Spleen (tissue), 7 donors: ENCODE measurements around the gene GPR18.

Experiments
- CTCF ChIP-seq, 11 experiments: fragments of 200-600 bp in 7 of 11; fragments of 450-650 bp in 4 of 11; sonication (generic) in 4 of 11; IDR thresholded peaks in 8 of 11; conservative IDR thresholded peaks in 3 of 11; 1 replicate in 7 of 11; 2 replicates in 4 of 11; pipeline versions ENCODE4 v1.4.0 to v1.8.0; 2016 to 2021; ENCODE audit warnings: antibody characterized with exemption in 11 of 11, inconsistent platforms in 4 of 11, mild to moderate bottlenecking in 1 of 11
- POLR2A ChIP-seq, 3 donors: fragments of 450-650 bp; IDR thresholded peaks; one replicate each; pipeline ENCODE4 v1.5.1; 2017; ENCODE audit warnings: antibody characterized with exemption in 3 of 3, mild to moderate bottlenecking in 1 of 3
- donor health status: DM: no; HTN: no; CAD: no; lungs with moderate emphysema.
- donor health status: DM: no; HTN: no; CAD: no.
- donor health status: DM: no; HTN: no; CAD: no.

DNA sequence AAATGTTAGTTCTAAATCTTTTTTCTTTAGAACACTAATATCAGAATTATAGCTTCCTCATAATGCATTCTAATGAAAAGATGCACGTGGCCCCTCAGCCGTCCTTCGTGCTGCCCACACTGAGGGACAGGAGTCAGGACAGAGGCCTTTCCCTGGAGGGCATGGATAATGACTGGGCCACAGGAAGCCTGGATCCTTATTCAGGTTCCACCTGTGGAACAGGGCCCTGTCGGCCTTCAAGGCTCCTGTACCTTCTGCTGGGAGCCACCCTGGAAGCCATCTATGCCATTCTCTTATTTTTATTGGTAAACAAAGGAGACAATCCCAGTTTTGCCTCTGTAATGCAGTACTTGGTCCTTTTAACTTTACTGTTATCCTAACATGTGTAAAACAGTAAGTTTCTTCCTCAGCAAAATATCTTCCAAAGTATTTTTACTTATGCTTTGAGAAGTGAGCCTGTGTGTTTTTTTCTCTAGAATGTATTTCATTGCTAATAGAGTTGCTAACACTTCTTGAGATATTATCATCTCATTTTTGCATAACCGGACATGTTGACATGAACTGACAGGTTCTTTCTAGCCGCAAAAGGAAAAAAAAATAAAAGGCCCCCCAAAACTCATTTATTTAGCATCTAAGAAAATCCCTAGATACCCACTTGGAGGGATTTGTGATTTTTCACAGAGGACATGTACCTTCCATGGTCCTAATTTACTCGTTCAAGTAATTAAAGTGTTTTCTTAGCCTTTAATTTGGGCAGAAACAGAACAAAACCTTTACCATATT is 43.1 kb upstream of the GPR18 start:
- no peak for TF ChIP-seq CTCF (IDR thresholded peaks at IDR 0.05 in 8 of 11, conservative IDR thresholded peaks at IDR 0.05 in 3 of 11)
- no peak for TF ChIP-seq POLR2A (IDR thresholded peaks at IDR 0.05)
